GM06990 (cell line): ENCODE measurements around the gene ZG16B.

Source experiments
- DNase-seq: peaks from one replicate; pipeline ENCODE4 v3.0.0-alpha.2; 2011; ENCODE audit not compliant: insufficient read length; ENCODE audit errors: extremely low read depth
- H3K27me3 ChIP-seq: replicated peaks from 2 replicates; pipeline ENCODE4 v1.6.0; 2011; ENCODE audit warnings: low read length; ENCODE audit not compliant: control insufficient read depth, insufficient read depth
- H3K36me3 ChIP-seq: 2 replicates; pipeline ENCODE4 v1.5.1; 2011; ENCODE audit warnings: low read length; ENCODE audit not compliant: control insufficient read depth, insufficient read depth
- H3K4me3 ChIP-seq: replicated peaks from 2 replicates; pipeline ENCODE4 v1.5.1; 2011; ENCODE audit warnings: low read depth, mild to moderate bottlenecking, control low read depth, low read length
- CTCF ChIP-seq: IDR thresholded peaks from 2 replicates; pipeline ENCODE4 v1.5.1; 2011; ENCODE audit warnings: low read length, control low read depth, mild to moderate bottlenecking, inconsistent platforms; ENCODE audit not compliant: insufficient read depth, poor library complexity, severe bottlenecking

The ZG16B gene

DNA sequence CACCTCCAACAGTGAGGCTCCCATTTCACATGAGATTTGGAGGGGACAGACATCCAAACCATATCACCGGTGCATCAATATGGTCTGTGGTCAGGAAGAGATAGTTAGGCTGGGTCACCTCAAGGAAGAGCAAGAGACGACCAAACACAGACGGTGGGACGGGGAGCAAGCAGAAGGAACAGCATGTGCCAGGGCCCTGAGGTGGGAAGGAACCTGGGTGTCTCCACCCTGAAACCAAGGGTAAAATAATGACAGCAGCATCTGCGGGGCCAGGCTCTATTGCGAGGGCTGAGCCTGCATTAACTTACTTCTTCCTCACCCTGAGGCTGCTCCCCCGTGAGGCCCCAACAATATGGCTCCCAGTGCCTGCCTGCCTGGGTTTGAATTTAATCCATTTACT lies 21.9 kb upstream of the ZG16B start:
- H3K36me3 ChIP-seq = no peaks in the 10 kb centered on the region
- no peak for TF ChIP-seq CTCF
- DNase-seq = no peak
- no peak overlapping the region for H3K4me3 ChIP-seq
- H3K27me3 ChIP-seq = no peaks in the 10 kb centered on the region; the same call in none of the 2 replicates

GRCh38 chr16:2809149-2809760 lies 20.8 kb upstream of the ZG16B start:
- no peak for DNase-seq
- Histone ChIP-seq H3K27me3 (no peaks in the 10 kb centered on the region; the same call in none of the 2 replicates), H3K4me3 (no peak overlapping the region), H3K36me3 (no peaks in the 10 kb centered on the region)
- no peak for TF ChIP-seq CTCF

- no peak for TF ChIP-seq CTCF
- no peaks in the 10 kb centered on the region for H3K36me3 ChIP-seq
- no peaks in the 10 kb centered on the region; the same call in none of the 2 replicates for H3K27me3 ChIP-seq
- DNase-seq = no peak
- H3K4me3 ChIP-seq = no peak overlapping the region
These were observed 19.5 kb upstream of the ZG16B start for GRCh38 chr16:2810651-2811050.

GRCh38 chr16:2811703-2812471 lies 18.2 kb upstream of the ZG16B start:
- no peak for DNase-seq
- Histone ChIP-seq H3K27me3 (no peaks in the 10 kb centered on the region; the same call in 1 of the 2 replicates), H3K4me3 (no peak overlapping the region), H3K36me3 (no peaks in the 10 kb centered on the region)
- TF ChIP-seq CTCF = no peak

GRCh38 chr16:2813771-2814221 lies 16.3 kb upstream of the ZG16B start:
- Histone ChIP-seq H3K4me3 (no peak overlapping the region), H3K36me3 (no peaks in the 10 kb centered on the region), H3K27me3 (peaks cover 2% of the 10 kb centered on the region; the same call in 1 of the 2 replicates)
- TF ChIP-seq CTCF = no peak
- DNase-seq = no peak
